OCI-LY7 (cell line): ENCODE results near the gene CAP1. TPM values are rescaled to one million over a fixed set of nuclear protein-coding genes. Genes with fewer than 3 reads are reported as not detected.

ENCODE experiments used
- BruUV-seq: library from RNA; stranded (reverse); fragments of 400-500 nt; replicated peaks from 2 replicates; lab custom pipeline; 2021; lab: Mats Ljungman, UMichigan
- CTCF ChIA-PET: fragments of 300-600 bp; sonication (Branson Sonifier 250); formaldehyde crosslinking; loops from one replicate; lab custom pipeline; 2022; ENCODE audit warnings: antibody characterized with exemption; ENCODE audit not compliant: unreplicated experiment; lab: Charles Lee
- POLR2A ChIA-PET: fragments of 300-600 bp; sonication (Branson Sonifier 250); formaldehyde crosslinking; loops from one replicate; lab custom pipeline; 2022; ENCODE audit warnings: antibody characterized with exemption; lab: Charles Lee
- DNase-seq: peaks from one replicate; pipeline ENCODE4 v3.0.0-alpha.2; 2015; ENCODE audit warnings: low spot score
- H2AFZ ChIP-seq: fragments of 200-600 bp; sonication (generic), shearing (Covaris generic); 2 replicates; pipeline ENCODE4 v1.6.1; 2014; ENCODE audit warnings: mild to moderate bottlenecking, antibody characterized with exemption, low read length, moderate library complexity
- H3K27ac ChIP-seq: fragments of 200-600 bp; sonication (generic); 2 replicates; pipeline ENCODE4 v1.5.1; 2014; ENCODE audit warnings: mixed run types, low read depth, mild to moderate bottlenecking, moderate library complexity, low read length, inconsistent platforms; ENCODE audit not compliant: poor library complexity, severe bottlenecking
- H3K36me3 ChIP-seq: fragments of 200-600 bp; sonication (generic); 2 replicates; pipeline ENCODE4 v1.6.1; 2014; ENCODE audit warnings: mild to moderate bottlenecking, antibody characterized with exemption, low read length, moderate library complexity, mixed read lengths; ENCODE audit not compliant: insufficient read depth
- H3K4me1 ChIP-seq: fragments of 200-600 bp; sonication (generic); 2 replicates; pipeline ENCODE4 v1.5.1; 2014; ENCODE audit warnings: mild to moderate bottlenecking, low read length; ENCODE audit not compliant: insufficient read depth, poor library complexity, severe bottlenecking
- H3K4me2 ChIP-seq: fragments of 200-600 bp; sonication (generic); 2 replicates; pipeline ENCODE4 v1.6.1; 2014; ENCODE audit warnings: mild to moderate bottlenecking, low read length
- H3K4me3 ChIP-seq: fragments of 200-600 bp; sonication (generic); 2 replicates; pipeline ENCODE4 v1.5.1; 2014; ENCODE audit warnings: mild to moderate bottlenecking, low read depth, low read length; ENCODE audit not compliant: poor library complexity, severe bottlenecking
- H3K79me2 ChIP-seq: fragments of 200-600 bp; sonication (generic); 2 replicates; pipeline ENCODE4 v1.6.1; 2016; ENCODE audit warnings: low read depth, mild to moderate bottlenecking, low read length, moderate library complexity, mixed read lengths; ENCODE audit not compliant: insufficient read depth
- H3K9me2 ChIP-seq: fragments of 200-600 bp; sonication (generic); 2 replicates; pipeline ENCODE4 v1.6.1; 2016; ENCODE audit warnings: mild to moderate bottlenecking, low read length, mixed read lengths; ENCODE audit not compliant: insufficient read depth
- H3K9me3 ChIP-seq: fragments of 200-600 bp; sonication (generic); 2 replicates; pipeline ENCODE4 v1.6.1; 2014; ENCODE audit warnings: mild to moderate bottlenecking, mixed run types, low read length, mixed read lengths
- H4K20me1 ChIP-seq: fragments of 200-600 bp; sonication (generic); 2 replicates; pipeline ENCODE4 v1.6.1; 2014; ENCODE audit warnings: mild to moderate bottlenecking, antibody characterized with exemption, low read length, moderate library complexity, mixed read lengths; ENCODE audit not compliant: insufficient read depth
- EZH2phosphoT487 ChIP-seq: fragments of 200-600 bp; sonication (generic); IDR thresholded peaks from 2 replicates; pipeline ENCODE4 v1.6.1; 2018; ENCODE audit warnings: low read depth, borderline replicate concordance, mild to moderate bottlenecking, mixed run types, antibody characterized with exemption, low read length, moderate library complexity, mixed read lengths
- intact Hi-C: fragments of 100-400 bp; cut with micrococcal nuclease; formaldehyde crosslinking; loops from one replicate; pipeline ENCODE4 v1.10.0; 2022; ENCODE audit not compliant: unreplicated experiment
- total RNA-seq, 2 experiments: library from RNA; depleted of rRNA in 1 of 2; stranded (reverse); fragments of >200 nt in 1 of 2; shearing (Covaris generic) in 1 of 2; gene quantifications; 2 replicates each; pipeline ENCODE4 v1.2.3, GENCODE V29; 2014 to 2022
- TF ChIP-seq, protein P1 (sequence below): fragments of 200-600 bp; sonication (generic); conservative IDR thresholded peaks from 2 replicates; pipeline ENCODE4 v1.5.1; 2014; ENCODE audit warnings: mild to moderate bottlenecking, antibody characterized with exemption, low read length, moderate library complexity, mixed read lengths

Gene CAP1
- total RNA-seq, 2 experiments from 2014 or later, result 193 to 296 TPM

DNA sequence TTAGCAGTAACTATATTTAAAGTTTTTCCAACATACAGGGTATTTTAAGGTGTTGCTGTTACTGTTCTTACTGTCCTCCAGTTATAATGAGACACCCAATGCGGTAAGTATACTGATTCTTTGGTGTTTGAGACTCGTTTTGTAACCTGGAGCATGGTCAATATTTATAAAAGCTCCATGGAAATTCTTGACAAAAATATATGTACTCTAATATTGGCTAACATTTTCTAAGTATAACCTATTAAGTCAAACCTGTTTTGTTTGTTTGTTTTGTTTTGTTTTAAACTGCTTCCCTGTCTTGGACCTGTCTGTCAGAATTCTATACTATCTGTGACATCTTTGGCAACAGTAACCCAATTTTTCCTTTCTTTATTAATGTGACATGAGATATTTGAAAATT lies 15.9 kb upstream of the CAP1 start:
- H3K9me2 ChIP-seq, result no peaks in the 10 kb centered on the region
- no peak overlapping the region for H3K27ac ChIP-seq
- DNase-seq, result no peak
- H2AFZ ChIP-seq, result no peak overlapping the region
- no peaks in the 10 kb centered on the region for H3K79me2 ChIP-seq
- H3K9me3 ChIP-seq, result peaks cover 4% of the 10 kb centered on the region; the same call in 1 of the 2 replicates
- H3K4me3 ChIP-seq, result no peak overlapping the region
- TF ChIP-seq, protein P1, sequence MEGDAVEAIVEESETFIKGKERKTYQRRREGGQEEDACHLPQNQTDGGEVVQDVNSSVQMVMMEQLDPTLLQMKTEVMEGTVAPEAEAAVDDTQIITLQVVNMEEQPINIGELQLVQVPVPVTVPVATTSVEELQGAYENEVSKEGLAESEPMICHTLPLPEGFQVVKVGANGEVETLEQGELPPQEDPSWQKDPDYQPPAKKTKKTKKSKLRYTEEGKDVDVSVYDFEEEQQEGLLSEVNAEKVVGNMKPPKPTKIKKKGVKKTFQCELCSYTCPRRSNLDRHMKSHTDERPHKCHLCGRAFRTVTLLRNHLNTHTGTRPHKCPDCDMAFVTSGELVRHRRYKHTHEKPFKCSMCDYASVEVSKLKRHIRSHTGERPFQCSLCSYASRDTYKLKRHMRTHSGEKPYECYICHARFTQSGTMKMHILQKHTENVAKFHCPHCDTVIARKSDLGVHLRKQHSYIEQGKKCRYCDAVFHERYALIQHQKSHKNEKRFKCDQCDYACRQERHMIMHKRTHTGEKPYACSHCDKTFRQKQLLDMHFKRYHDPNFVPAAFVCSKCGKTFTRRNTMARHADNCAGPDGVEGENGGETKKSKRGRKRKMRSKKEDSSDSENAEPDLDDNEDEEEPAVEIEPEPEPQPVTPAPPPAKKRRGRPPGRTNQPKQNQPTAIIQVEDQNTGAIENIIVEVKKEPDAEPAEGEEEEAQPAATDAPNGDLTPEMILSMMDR, result no peak
- TF ChIP-seq EZH2phosphoT487, result no peak
- ChIA-PET CTCF (no interaction called here), POLR2A (interaction anchor here (1.1 to 1.2 kb wide), 2 partner anchors 10 to 21 kb away, joined by 3 read pairs; no protein-coding TSS in a partner anchor)
- BruUV-seq, result no TSS peak
- H3K4me1 ChIP-seq, result no peaks in the 10 kb centered on the region
- H4K20me1 ChIP-seq, result no peaks in the 10 kb centered on the region
- intact Hi-C loops, result no loop called here
- H3K4me2 ChIP-seq, result no peak overlapping the region
- no peaks in the 10 kb centered on the region for H3K36me3 ChIP-seq

DNA sequence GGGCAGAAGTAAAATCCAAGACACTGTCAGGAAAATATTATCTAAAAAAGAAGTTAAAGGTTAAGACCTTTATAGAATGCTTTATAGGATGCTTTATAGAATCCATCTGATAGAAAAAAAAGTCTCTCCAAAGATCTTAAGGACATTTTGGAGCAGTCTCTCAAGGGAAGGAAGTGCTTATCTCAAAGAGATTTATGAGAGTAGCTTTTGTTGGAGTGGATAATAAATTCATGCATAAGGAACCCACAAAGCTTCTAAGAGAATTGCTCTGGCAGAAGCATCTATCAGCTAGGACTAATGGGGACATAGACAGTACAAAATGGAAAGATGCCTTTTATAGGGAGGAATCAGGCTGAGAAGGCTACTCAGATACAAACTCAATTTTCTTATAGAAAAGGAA lies 12.9 kb upstream of the CAP1 start:
- H4K20me1 ChIP-seq, result no peaks in the 10 kb centered on the region
- H3K4me1 ChIP-seq, result peaks cover 3% of the 10 kb centered on the region
- no peaks in the 10 kb centered on the region for H3K79me2 ChIP-seq
- H3K4me2 ChIP-seq, result no peak overlapping the region
- H2AFZ ChIP-seq, result no peak overlapping the region
- H3K4me3 ChIP-seq, result no peak overlapping the region
- no peak for DNase-seq
- H3K27ac ChIP-seq, result no peak overlapping the region
- BruUV-seq, result no TSS peak
- no peaks in the 10 kb centered on the region for H3K36me3 ChIP-seq
- POLR2A ChIA-PET, result no interaction called here
- TF ChIP-seq, protein P1, result no peak
- TF ChIP-seq EZH2phosphoT487, result no peak
- CTCF ChIA-PET, result no interaction called here
- intact Hi-C loops, result no loop called here
- no peaks in the 10 kb centered on the region for H3K9me2 ChIP-seq
- peaks cover 4% of the 10 kb centered on the region; the same call in 1 of the 2 replicates for H3K9me3 ChIP-seq

DNA sequence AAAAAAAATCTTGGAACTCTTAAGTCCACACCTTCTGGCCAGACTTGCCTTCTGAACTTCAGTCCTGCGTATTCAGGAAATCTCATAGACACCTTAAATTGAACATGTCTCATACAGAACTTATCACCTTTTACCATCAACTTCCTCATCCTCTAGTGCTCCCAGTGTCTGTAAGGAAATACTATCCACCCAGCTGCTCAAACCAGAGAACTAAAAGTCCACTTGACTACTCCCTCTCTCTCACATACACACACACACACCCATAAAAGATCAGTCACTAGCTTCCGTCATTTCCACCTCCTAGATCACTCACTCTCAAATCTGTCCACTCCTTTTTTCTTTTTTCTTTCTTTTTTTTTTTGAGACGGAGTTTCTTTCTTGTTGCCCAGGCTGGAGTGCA lies 10.9 kb upstream of the CAP1 start:
- no peaks in the 10 kb centered on the region for H3K36me3 ChIP-seq
- POLR2A ChIA-PET, result interaction anchor here (0.5 kb wide), 1 partner anchor 283 kb away, joined by 4 read pairs; no protein-coding TSS in a partner anchor
- CTCF ChIA-PET, result interaction anchor here (1.1 kb wide), 1 partner anchor 110 kb away, joined by 5 read pairs; no protein-coding TSS in a partner anchor
- no peak overlapping the region for H3K4me2 ChIP-seq
- no peak for DNase-seq
- no peaks in the 10 kb centered on the region for H3K9me2 ChIP-seq
- H4K20me1 ChIP-seq, result no peaks in the 10 kb centered on the region
- no peak overlapping the region for H3K4me3 ChIP-seq
- no peak overlapping the region for H3K27ac ChIP-seq
- no peak for TF ChIP-seq EZH2phosphoT487
- TF ChIP-seq, protein P1, result no peak
- H3K4me1 ChIP-seq, result peaks cover 7% of the 10 kb centered on the region
- BruUV-seq, result no TSS peak
- H3K79me2 ChIP-seq, result no peaks in the 10 kb centered on the region
- no peak overlapping the region for H2AFZ ChIP-seq
- no peaks in the 10 kb centered on the region for H3K9me3 ChIP-seq
- intact Hi-C loops, result no loop called here
